ENCODE data around the gene SDK1. TPM values are rescaled to one million over a fixed set of nuclear protein-coding genes. Genes with fewer than 3 reads are reported as not detected.
"Not testable (repeated sequence)": the region's sequence is repeated elsewhere in the genome, so short reads cannot be mapped to it uniquely, and the experiment has no call there.

The SDK1 gene
- total RNA-seq, 2 experiments from 2014 or later = 0.03 to 0.05 TPM

DNA sequence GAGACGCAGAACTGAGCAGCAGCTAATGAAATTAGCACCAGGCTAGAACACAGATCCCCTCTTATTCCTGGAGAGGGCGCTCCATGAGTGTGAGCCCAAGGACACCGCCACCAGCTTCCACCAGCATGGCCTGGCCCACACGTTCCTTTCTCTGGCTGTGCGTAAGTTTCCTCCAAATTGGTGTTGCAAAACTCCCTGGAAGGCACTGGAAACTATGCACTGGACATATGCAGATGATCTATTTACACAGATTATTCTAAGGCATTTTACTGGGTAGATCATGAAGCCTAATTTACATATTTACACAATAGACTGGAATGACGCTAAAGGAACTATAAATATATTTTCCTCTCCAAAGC, 925.5 kb downstream of the SDK1 start:
- POLR2A ChIA-PET = no interaction called here
- H3K4me1 Mint-ChIP-seq (ENCODE audit: low read depth) = no peaks in the 10 kb centered on the region
- ATAC-seq (no peak), DNase-seq (no peak)
- no peak overlapping the region for H3K4me3 Mint-ChIP-seq
- H3K27ac Mint-ChIP-seq = no peak overlapping the region
- H3K9me3 Mint-ChIP-seq (ENCODE audit: insufficient read depth) = no peaks in the 10 kb centered on the region
- CTCF ChIA-PET = no interaction called here
- no peaks in the 10 kb centered on the region for H3K36me3 Mint-ChIP-seq (ENCODE audit: low read depth)
- H3K27me3 Mint-ChIP-seq (ENCODE audit: low read depth) = no peaks in the 10 kb centered on the region

DNA sequence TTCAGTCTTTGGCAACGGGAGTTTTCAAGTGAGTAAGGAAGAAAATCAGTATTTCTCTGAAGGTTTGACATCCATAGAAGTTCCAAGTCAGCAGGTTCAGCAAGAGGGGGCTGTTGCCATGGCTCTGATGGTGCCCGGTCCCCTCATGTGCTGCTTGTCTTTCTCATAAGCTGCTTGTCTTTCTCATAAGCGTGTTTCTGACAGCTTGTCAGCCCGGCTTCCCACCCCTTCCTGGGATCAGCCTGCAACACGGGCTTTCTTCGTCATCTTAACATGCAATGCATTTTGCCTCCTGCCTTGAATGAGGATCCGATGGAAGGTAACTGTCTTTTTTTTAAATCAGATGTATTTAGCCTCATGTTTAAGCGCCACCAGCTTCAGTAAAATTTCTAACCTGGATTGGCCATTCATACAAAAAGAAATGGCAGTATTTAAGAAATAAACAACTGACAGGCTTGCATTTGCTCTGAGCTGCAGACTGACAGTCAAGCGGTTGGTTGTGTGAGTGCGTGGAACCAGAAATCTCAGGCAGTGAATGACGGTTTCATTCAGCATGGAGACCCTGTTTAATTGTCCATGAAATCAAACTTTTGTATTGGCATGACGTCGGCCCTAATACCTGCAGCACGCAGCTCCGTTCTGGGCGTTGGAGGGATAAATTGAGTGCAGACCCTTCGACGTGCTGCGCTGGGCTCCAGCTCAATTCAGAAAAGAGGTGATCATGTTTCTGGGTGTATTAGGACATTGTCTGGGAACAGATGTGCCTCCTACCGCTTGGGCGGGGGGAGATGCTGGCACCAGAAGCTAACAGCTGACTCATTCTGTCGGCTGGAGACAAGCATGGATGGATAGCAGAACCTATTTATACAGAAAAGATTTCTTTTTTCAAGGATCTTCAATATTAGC, 926.3 kb downstream of the SDK1 start:
- no peak for ATAC-seq
- Mint-ChIP-seq H3K4me3 (no peak overlapping the region), H3K27ac (no peak overlapping the region), H3K36me3 (ENCODE audit: low read depth) (no peaks in the 10 kb centered on the region), H3K4me1 (ENCODE audit: low read depth) (no peaks in the 10 kb centered on the region), H3K27me3 (ENCODE audit: low read depth) (no peaks in the 10 kb centered on the region), H3K9me3 (ENCODE audit: insufficient read depth) (no peaks in the 10 kb centered on the region)
- DNase-seq = no peak
- ChIA-PET CTCF (no interaction called here), POLR2A (no interaction called here)

DNA sequence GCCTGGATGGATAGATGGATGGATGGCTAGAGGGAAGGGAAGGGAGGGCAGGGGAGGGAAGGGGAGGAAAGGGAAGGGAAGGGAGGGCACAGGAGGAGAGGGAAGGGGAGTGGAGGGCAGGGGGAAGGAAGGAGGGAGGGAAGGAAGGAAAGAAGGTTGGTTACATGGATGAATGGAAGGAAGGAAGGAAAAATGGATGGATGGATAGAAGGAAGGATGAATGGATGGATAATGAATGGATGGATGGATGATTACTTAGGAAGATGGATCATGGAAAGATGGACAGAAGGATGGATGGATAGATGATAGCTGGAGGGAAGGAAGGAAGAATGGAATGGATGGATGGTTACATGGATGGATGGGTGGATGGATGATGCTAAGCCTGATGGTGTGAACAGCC, 929.3 kb downstream of the SDK1 start:
- ChIA-PET POLR2A (no interaction called here), CTCF (no interaction called here)
- Mint-ChIP-seq H3K36me3 (ENCODE audit: low read depth) (no peaks in the 10 kb centered on the region), H3K27me3 (ENCODE audit: low read depth) (no peaks in the 10 kb centered on the region), H3K27ac (no peak overlapping the region), H3K4me1 (ENCODE audit: low read depth) (no peaks in the 10 kb centered on the region), H3K9me3 (ENCODE audit: insufficient read depth) (no peaks in the 10 kb centered on the region), H3K4me3 (no peak overlapping the region)
- DNase-seq = no peak
- ATAC-seq = no peak

DNA sequence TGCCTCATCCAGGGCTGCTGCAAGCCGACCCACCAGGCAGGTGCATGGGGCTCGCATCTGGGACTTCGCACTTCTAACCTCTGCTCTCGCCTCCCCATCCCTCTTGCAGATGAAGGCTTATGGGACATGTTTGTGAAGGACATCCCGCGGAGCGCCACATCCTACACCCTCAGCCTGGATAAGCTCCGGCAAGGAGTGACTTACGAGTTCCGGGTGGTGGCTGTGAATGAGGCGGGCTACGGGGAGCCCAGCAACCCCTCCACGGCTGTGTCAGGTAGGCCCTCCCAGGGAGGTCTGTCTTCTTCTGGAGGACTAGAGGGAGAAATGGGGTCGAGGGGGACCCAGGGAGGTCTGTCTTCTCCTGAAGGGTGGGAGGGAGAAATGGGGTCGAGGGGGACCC, 932.1 kb downstream of the SDK1 start:
- ATAC-seq (no peak), DNase-seq (no peak)
- CTCF ChIA-PET = no interaction called here
- POLR2A ChIA-PET = no interaction called here
- no peak overlapping the region for H3K27ac Mint-ChIP-seq
- no peaks in the 10 kb centered on the region for H3K9me3 Mint-ChIP-seq (ENCODE audit: insufficient read depth)
- H3K36me3 Mint-ChIP-seq (ENCODE audit: low read depth) = no peaks in the 10 kb centered on the region
- H3K4me1 Mint-ChIP-seq (ENCODE audit: low read depth) = no peaks in the 10 kb centered on the region
- H3K27me3 Mint-ChIP-seq (ENCODE audit: low read depth) = no peaks in the 10 kb centered on the region
- no peak overlapping the region for H3K4me3 Mint-ChIP-seq

DNA sequence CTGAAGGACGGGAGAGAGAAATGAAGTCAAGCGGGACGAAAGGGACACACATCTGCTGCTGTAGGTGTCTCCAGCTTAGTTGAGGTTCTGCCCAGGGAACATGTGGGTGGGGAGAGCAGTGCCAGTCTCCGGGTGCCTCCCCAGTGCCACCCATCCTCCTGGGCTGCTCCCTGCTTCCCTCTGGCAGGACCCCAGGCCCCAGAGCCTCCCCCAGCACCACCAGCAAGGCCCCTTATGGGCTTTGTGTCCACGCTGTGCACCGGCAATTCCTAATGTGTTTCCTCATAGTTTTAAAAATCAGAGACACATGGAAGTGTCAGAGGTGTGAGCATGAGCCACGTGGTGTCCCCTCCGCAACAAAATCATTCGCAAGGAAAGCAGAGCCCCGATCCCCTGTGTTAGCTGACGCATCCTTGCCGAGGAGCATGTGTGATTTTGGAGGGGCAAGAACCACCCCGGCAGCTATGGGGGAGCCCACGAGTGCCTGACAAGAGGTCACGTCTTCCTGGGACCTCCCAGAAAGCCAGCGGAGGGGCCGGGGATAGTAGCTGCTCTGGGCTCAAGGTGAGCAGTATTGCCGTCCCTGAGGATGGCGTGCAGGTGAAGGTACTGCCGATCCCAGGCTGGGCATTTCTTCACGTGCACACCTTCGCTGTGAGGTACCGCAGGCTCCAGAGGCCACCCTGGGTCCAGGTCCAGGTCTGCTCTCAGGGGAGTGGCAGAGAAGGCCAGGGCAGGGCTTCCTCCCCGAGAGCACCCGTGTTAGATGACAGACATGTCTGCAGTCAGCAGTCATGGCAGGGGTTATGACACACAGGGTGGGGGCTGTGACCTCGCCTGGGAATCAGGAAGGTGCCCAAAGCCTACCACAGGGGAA, 932.8 kb downstream of the SDK1 start:
- DNase-seq (no peak), ATAC-seq (no peak)
- no peak overlapping the region for H3K4me3 Mint-ChIP-seq
- H3K27me3 Mint-ChIP-seq (ENCODE audit: low read depth) = no peaks in the 10 kb centered on the region
- no peaks in the 10 kb centered on the region for H3K36me3 Mint-ChIP-seq (ENCODE audit: low read depth)
- H3K27ac Mint-ChIP-seq = no peak overlapping the region
- H3K4me1 Mint-ChIP-seq (ENCODE audit: low read depth) = no peaks in the 10 kb centered on the region
- ChIA-PET CTCF (no interaction called here), POLR2A (no interaction called here)
- H3K9me3 Mint-ChIP-seq (ENCODE audit: insufficient read depth) = no peaks in the 10 kb centered on the region

DNA sequence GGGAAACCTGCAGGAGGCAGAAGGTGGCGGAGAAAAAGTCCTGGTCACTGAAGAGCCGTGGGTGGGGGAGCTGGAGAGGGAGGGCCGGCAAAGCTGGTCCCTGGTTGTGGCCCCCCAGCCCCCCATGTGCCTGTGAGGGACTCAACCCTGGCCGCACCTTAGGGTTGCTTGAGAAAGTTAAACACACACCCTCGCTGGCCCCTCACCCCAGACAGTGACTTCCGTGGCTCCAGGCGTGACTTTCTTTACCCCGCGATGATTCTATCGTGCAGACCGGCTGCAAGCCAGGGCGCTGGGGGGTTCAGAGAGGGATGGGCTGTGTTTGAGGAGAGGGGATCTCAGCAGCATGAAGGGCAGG, 933.4 kb downstream of the SDK1 start:
- Mint-ChIP-seq H3K27ac (no peak overlapping the region), H3K4me3 (no peak overlapping the region), H3K4me1 (ENCODE audit: low read depth) (no peaks in the 10 kb centered on the region), H3K27me3 (ENCODE audit: low read depth) (no peaks in the 10 kb centered on the region), H3K36me3 (ENCODE audit: low read depth) (no peaks in the 10 kb centered on the region), H3K9me3 (ENCODE audit: insufficient read depth) (no peaks in the 10 kb centered on the region)
- ChIA-PET CTCF (no interaction called here), POLR2A (no interaction called here)
- ATAC-seq (no peak), DNase-seq (no peak)

DNA sequence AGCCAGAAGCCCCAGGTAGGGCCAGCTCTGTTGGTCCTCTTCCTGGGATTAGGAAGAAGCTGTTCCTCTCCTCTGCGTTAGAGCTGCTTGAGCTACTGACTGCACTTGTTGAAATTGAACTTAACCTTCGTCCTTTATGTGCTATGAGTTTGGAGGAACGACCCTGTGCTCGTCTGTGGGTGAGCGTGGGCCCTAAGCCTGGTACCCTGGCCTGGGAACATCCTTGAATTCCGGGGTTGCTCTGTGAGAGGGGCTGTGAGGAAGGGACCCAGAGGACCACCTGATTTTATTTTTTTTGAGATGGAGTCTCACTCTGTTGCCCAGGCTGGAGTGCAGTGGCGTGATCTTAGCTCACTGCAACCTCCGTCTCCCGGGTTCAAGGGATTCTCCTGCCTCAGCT, 933.8 kb downstream of the SDK1 start:
- POLR2A ChIA-PET = no interaction called here
- H3K4me1 Mint-ChIP-seq (ENCODE audit: low read depth) = no peaks in the 10 kb centered on the region
- no peaks in the 10 kb centered on the region for H3K36me3 Mint-ChIP-seq (ENCODE audit: low read depth)
- H3K27ac Mint-ChIP-seq = no peak overlapping the region
- no peak for DNase-seq
- CTCF ChIA-PET = no interaction called here
- H3K27me3 Mint-ChIP-seq (ENCODE audit: low read depth) = no peaks in the 10 kb centered on the region
- H3K4me3 Mint-ChIP-seq = no peak overlapping the region
- no peak for ATAC-seq
- H3K9me3 Mint-ChIP-seq (ENCODE audit: insufficient read depth) = no peaks in the 10 kb centered on the region

DNA sequence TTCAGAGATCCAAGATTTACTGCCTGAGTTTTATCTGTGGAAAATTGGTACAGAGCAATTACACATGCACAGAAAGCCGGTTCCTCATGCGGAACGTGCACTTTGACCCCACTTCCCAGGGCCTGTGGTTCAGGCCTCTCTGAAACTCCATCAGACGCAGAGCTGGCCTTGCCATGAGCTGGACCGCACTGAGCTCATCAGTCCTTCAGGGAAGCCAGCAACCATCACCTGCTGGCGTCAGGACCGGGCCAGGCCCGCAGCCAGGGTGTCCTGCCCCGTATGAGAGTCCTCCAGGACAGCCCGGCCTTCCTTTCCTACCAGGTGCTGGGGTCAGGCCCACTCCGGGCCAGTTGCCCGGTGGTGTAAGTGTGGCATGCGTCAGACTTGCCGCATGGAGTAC, 934.5 kb downstream of the SDK1 start:
- ChIA-PET CTCF (no interaction called here), POLR2A (no interaction called here)
- H3K36me3 Mint-ChIP-seq (ENCODE audit: low read depth) = no peaks in the 10 kb centered on the region
- no peak overlapping the region for H3K4me3 Mint-ChIP-seq
- no peaks in the 10 kb centered on the region for H3K27me3 Mint-ChIP-seq (ENCODE audit: low read depth)
- no peak overlapping the region for H3K27ac Mint-ChIP-seq
- DNase-seq = no peak
- H3K4me1 Mint-ChIP-seq (ENCODE audit: low read depth) = peaks cover 2% of the 10 kb centered on the region
- ATAC-seq = no peak
- no peaks in the 10 kb centered on the region for H3K9me3 Mint-ChIP-seq (ENCODE audit: insufficient read depth)

DNA sequence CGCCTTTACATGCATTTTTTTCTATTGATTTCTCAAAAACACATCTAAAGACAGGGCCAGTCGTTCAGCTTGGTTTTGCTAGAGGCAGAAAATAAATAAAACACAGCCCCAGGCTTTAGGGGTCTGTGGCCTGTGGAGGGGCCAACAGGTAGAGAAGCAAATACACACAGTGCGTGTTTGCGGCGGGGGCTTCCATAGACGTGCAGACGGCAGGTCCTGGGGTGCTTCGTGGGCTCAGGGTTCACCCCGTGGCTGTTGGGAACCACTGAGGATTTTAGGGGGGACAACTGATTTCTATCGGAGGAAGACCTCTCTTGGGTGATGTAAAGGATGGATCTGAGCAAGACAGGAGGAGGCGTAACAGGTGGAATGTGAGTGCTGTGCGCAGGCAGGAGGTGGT, 935.3 kb downstream of the SDK1 start:
- H3K4me3 Mint-ChIP-seq = no peak overlapping the region
- CTCF ChIA-PET = no interaction called here
- H3K36me3 Mint-ChIP-seq (ENCODE audit: low read depth) = no peaks in the 10 kb centered on the region
- H3K9me3 Mint-ChIP-seq (ENCODE audit: insufficient read depth) = no peaks in the 10 kb centered on the region
- DNase-seq (no peak), ATAC-seq (no peak)
- H3K27ac Mint-ChIP-seq = no peak overlapping the region
- H3K27me3 Mint-ChIP-seq (ENCODE audit: low read depth) = no peaks in the 10 kb centered on the region
- H3K4me1 Mint-ChIP-seq (ENCODE audit: low read depth) = peaks cover 6% of the 10 kb centered on the region
- POLR2A ChIA-PET = no interaction called here

DNA sequence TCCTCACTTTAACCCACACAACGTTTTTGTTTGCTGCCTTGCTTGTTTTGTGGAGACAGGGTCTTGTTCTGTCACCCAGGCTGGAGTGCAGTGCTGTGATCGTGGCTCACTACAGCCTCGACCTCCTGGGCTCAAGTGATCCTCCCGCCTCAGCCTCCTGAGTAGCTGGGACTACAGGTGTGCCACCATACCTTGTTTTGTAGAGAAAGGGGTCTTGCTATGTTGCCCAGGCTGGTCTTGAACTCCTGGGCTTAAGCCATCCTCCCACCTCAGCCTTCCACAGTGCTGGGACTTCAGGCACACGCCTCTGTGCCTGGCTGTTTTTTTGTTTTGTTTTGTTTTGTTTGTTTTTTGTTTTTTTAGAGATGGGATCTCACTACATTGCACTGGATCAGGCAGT, 935.8 kb downstream of the SDK1 start:
- ATAC-seq; H3K4me3 Mint-ChIP-seq; H3K4me1 Mint-ChIP-seq (ENCODE audit: low read depth); POLR2A ChIA-PET; H3K27me3 Mint-ChIP-seq (ENCODE audit: low read depth); H3K36me3 Mint-ChIP-seq (ENCODE audit: low read depth); H3K9me3 Mint-ChIP-seq (ENCODE audit: insufficient read depth); DNase-seq; H3K27ac Mint-ChIP-seq; CTCF ChIA-PET: not testable (repeated sequence)

DNA sequence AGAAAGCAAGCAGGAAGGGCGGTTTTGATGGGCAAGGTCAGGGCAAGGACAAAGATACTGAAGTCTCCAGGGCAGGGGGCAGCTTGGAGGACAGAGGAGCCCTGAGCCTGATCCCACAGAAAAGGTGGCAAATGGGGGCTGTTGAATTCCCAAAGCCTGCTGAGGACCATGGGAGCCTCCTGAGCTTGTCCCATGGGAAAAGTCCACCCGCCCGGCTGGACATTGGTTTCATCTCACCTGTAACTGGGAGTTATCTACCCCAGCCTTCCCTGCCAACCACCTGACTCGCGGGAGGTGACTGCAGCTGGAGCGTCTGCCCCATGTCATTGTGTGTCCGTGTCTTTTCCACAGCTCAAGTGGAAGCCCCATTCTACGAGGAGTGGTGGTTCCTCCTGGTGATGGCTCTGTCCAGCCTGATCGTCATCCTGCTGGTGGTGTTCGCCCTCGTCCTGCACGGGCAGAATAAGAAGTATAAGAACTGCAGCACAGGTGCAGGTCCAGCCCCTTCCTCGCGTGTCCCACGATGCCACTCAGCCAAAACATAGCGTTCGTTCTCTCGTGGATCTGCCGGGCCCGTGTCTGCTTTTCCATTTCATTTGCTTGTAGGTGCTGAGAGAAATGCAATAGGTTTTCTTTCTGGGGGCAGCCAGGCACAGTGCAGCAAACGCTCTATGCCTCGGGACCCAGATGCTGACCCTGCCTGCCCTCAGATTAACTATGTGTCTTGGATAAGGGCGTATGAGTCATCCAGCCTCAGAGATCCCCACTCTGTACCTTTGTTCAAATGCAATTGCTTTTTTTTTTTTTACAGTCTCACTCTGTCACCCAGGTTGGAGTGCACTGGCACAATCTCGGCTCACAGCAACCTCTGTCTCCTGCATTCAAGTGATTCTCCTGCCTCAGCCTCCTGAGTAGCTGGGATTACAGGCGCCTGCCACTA, 936.5 kb downstream of the SDK1 start:
- ATAC-seq = no peak
- peaks cover 8% of the 10 kb centered on the region for H3K9me3 Mint-ChIP-seq (ENCODE audit: insufficient read depth)
- ChIA-PET POLR2A (no interaction called here), CTCF (no interaction called here)
- H3K36me3 Mint-ChIP-seq (ENCODE audit: low read depth) = peaks cover 1% of the 10 kb centered on the region
- H3K27me3 Mint-ChIP-seq (ENCODE audit: low read depth) = no peaks in the 10 kb centered on the region
- H3K4me3 Mint-ChIP-seq = no peak overlapping the region
- no peak overlapping the region for H3K27ac Mint-ChIP-seq
- DNase-seq = no peak
- H3K4me1 Mint-ChIP-seq (ENCODE audit: low read depth) = peaks cover 8% of the 10 kb centered on the region

DNA sequence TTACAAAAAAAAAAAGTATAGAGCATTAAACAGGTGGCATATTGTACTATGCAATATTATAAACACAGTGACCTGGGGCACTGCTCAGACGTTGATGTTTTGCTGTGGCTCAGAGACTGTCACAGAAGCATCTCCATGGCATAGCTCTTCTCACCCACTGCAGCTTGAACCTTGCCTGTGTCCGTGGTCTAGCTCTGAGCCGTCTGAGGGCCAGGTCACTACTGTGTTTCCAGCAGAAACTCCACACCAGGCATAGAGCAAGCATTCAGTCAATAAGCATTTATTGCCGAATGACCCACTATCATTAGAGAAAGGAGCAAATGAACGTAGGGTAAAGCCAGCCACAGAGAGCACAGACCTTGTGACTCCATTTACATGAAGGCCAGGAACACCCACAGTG, 937.8 kb downstream of the SDK1 start:
- H3K36me3 Mint-ChIP-seq (ENCODE audit: low read depth) = peaks cover 1% of the 10 kb centered on the region
- ChIA-PET POLR2A (no interaction called here), CTCF (no interaction called here)
- ATAC-seq (no peak), DNase-seq (no peak)
- H3K4me1 Mint-ChIP-seq (ENCODE audit: low read depth) = peaks cover 8% of the 10 kb centered on the region
- H3K27me3 Mint-ChIP-seq (ENCODE audit: low read depth) = no peaks in the 10 kb centered on the region
- no peak overlapping the region for H3K27ac Mint-ChIP-seq
- no peak overlapping the region for H3K4me3 Mint-ChIP-seq
- peaks cover 8% of the 10 kb centered on the region for H3K9me3 Mint-ChIP-seq (ENCODE audit: insufficient read depth)

All from activated CD8-positive, alpha-beta T cell treated with anti-CD3 and anti-CD28 coated beads, Interleukin-2, amount 10 ng/mL, durations not matched to agents 7 days and 5 days (primary cell).